ENCODE data around the gene HAPSTR1.
"Not testable (repeated sequence)": the region's sequence is repeated elsewhere in the genome, so short reads cannot be mapped to it uniquely, and the experiment has no call there.

DNA sequence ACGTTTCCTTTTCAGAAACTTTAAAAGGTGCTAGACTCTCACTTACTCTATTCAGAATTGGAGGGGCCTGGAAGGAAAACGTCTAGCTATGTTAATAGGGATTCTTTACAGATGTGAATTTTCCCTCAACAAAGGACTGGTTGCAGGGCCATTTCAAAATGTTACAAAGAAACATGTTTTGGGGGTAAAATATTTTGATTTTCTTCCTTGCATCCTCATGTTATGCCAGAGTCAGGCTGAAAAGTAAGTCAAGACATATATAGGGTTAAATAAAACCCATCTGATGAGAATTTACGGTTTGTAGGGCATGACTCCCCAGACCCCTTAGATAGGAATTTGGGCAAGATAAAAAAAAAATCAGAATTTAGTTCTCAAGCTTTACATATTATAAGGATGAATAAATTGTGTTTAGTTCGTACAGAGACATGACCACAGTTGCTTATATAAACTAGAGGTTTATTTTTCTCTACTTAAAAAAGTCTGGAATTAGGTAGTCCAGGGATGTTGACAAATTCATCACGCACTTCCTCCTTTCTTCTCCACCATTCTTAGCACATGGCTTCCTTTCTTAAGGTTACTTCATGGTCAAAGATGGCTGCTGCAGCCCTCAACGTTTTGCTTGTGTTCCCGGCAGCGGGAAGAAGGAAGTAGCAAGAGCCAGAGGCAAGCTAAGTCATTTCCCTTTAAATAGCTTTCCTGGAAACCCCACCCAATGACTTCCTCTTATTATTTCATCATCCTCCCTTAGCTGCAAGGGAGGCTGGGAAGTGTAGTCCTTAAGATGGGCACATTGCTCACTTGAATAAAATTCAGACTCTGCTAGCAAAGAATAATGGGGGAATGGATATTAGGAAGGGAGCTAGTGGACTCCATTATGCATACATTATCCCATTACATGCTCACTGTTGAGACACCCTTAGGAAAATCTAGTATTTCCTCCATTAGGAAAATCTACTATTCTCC, 12.7 kb upstream of the HAPSTR1 start:
- TF ChIP-seq, protein P1, sequence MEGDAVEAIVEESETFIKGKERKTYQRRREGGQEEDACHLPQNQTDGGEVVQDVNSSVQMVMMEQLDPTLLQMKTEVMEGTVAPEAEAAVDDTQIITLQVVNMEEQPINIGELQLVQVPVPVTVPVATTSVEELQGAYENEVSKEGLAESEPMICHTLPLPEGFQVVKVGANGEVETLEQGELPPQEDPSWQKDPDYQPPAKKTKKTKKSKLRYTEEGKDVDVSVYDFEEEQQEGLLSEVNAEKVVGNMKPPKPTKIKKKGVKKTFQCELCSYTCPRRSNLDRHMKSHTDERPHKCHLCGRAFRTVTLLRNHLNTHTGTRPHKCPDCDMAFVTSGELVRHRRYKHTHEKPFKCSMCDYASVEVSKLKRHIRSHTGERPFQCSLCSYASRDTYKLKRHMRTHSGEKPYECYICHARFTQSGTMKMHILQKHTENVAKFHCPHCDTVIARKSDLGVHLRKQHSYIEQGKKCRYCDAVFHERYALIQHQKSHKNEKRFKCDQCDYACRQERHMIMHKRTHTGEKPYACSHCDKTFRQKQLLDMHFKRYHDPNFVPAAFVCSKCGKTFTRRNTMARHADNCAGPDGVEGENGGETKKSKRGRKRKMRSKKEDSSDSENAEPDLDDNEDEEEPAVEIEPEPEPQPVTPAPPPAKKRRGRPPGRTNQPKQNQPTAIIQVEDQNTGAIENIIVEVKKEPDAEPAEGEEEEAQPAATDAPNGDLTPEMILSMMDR (optimal IDR thresholded peaks at IDR 0.05 in 1 of 3, IDR thresholded peaks at IDR 0.05 in 1 of 3, conservative IDR thresholded peaks at IDR 0.05 in 1 of 3; ENCODE audit: extremely low read depth in 1 of 3, insufficient read depth in 2 of 3, low read length in 3 of 3), result not testable (repeated sequence)
- not testable (repeated sequence) for TF ChIP-seq EZH2 (IDR thresholded peaks at IDR 0.05; ENCODE audit: low read length)
